ENCODE measurements around the gene PHF20. TPM values are rescaled to one million over a fixed set of nuclear protein-coding genes. Genes with fewer than 3 reads are reported as not detected.
A peak's percentile ranks its signal among the peaks of the same experiment; 100 is the strongest.

PHF20 gene
- total and polyA plus RNA-seq, 2 of the 13 experiments (the other 11 are each of a cell fraction or from before 2014, with no cell fraction given), result 22.8 to 34.1 TPM

- no peak for TF ChIP-seq ARID3A (IDR thresholded peaks at IDR 0.05; ENCODE audit: low read depth, low read length)
- peak; percentile 65; the same call in 1 of the 2 replicates for TF ChIP-seq PRDM15 (CRISPR knock-in tag; IDR thresholded peaks at IDR 0.05)
- TF ChIP-seq STAT6 (CRISPR knock-in tag; IDR thresholded peaks at IDR 0.05; ENCODE audit: borderline replicate concordance), result peak; percentile 70; the same call in 1 of the 2 replicates
- peak; percentile 72 for TF ChIP-seq GATAD1 (CRISPR knock-in tag; IDR thresholded peaks at IDR 0.05)
- peak; percentile 95 for TF ChIP-seq ZFX (CRISPR knock-in tag; IDR thresholded peaks at IDR 0.05; ENCODE audit: low read depth)
- TF ChIP-seq ZMAT5 (CRISPR knock-in tag; IDR thresholded peaks at IDR 0.05; ENCODE audit: borderline replicate concordance, low read depth), result 0 out of 2 replicates have a peak, but pooled peaks have one; percentile 84
- TF ChIP-seq ZSCAN29 (CRISPR knock-in tag; conservative IDR thresholded peaks at IDR 0.05), result peak; percentile 19; the same call in 1 of the 2 replicates
- peak; percentile 96; the same call in 1 of the 2 replicates for TF ChIP-seq ZNF512B (CRISPR knock-in tag; IDR thresholded peaks at IDR 0.05; ENCODE audit: borderline replicate concordance)
- TF ChIP-seq TCF7 (IDR thresholded peaks at IDR 0.05; ENCODE audit: low read depth), result no peak
- peak; percentile 41; the same call in 1 of the 2 replicates for TF ChIP-seq RBAK (CRISPR knock-in tag; IDR thresholded peaks at IDR 0.05)
- peak; percentile 59; the same call in 1 of the 2 replicates for TF ChIP-seq BRCA1 (CRISPR knock-in tag; IDR thresholded peaks at IDR 0.05)
- 0 out of 2 replicates have a peak, but pooled peaks have one; percentile 59 for TF ChIP-seq ZNF615 (CRISPR knock-in tag; IDR thresholded peaks at IDR 0.05; ENCODE audit: borderline replicate concordance)
- peak; percentile 76 for TF ChIP-seq ELF3 (CRISPR knock-in tag; IDR thresholded peaks at IDR 0.05)
- 0 out of 2 replicates have a peak, but pooled peaks have one; percentile 36 for TF ChIP-seq HNF4G (IDR thresholded peaks at IDR 0.05; ENCODE audit: borderline replicate concordance, low read depth, low read length)
- no peak for TF ChIP-seq HNF4G (CRISPR knock-in tag; IDR thresholded peaks at IDR 0.05; ENCODE audit: borderline replicate concordance, low read depth)
- 0 out of 2 replicates have a peak, but pooled peaks have one; percentile 1 for TF ChIP-seq TGIF2 (CRISPR knock-in tag; IDR thresholded peaks at IDR 0.05)
Observed at GRCh38 chr20:35771689-35772562, at the start of gene PHF20 (continued).
